SIG-M5 (cell line): ENCODE results near the gene GABRB1.
"Not testable (repeated sequence)": the region's sequence is repeated elsewhere in the genome, so short reads cannot be mapped to it uniquely, and the experiment has no call there.

Source experiments
- DNase-seq: peaks from one replicate; lab custom pipeline; 2025; lab: John Stamatoyannopoulos, UW

GABRB1 gene

DNA sequence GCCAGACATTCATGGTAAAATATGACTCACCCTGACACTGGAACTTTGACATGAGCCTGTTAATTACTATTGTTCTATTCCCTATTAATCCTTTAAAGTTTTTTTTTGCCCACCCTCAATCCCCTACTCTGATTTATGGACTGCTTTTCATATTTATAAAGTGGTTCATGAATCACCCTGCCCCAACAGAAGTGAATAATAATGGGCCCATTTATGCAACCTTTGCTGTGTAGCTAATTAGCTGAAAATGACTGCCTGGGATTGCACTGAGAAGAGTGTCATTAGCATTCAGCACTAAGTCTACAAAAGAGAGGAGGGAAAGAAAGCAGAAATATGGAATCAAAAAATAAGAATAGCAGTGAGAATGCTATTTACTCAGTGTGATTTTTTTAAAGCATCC, 277.8 kb downstream of the GABRB1 start:
- no peak for DNase-seq

DNA sequence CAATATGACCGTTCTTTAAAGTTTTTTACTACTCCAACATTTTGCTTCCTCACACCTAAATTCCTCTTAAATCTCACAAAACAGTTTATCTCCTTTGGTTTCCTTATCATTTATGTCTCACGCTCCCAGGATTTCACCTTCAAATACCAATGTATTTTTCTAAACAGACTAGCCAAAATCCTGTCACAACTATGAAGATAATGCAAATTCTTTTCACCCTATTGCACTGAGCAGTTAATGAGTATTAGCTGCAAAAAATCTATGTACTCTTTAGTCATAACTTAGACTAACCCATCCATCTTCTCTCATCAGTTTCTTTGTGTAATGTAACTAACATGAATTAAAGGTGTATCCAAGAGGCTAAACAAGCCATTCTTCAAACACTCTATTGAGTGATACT, 280.8 kb downstream of the GABRB1 start:
- no peak for DNase-seq

DNA sequence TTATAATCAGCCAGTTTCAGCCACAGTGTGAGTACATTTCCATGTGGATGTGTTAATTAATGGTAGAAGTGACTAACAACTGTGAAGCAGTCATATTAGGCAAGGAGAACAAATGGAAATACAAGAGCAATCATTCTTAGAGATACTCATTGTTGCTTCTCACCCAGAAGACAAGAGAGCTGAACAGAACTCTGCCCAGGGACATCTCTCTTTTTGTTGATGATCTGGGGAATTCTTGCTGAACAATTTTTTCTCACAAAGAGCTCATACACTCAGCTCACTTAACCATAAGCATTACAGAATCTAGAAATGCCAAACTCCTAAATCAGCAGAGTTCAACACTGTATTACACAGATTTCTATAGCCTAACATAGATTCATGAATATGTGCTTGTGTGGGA, 282.0 kb downstream of the GABRB1 start:
- no peak for DNase-seq

DNA sequence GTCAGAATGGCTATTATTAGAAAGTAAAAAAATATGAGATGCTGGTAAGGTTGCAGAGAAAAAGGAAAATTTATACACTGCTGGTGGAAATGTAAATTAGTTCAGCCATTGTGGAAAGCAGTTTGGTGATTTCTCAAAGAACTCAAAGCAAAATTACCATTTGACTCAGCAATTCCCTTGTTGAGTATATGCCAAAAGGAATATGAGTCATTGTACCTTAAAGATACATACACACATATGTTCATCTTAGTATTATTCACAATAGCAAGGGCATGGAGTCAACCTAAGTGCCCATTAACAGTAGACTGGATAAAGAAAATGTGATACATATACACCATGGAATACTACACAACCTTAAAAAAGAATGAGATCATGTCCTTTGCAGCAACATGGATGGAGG, 284.0 kb downstream of the GABRB1 start:
- DNase-seq: no peak

DNA sequence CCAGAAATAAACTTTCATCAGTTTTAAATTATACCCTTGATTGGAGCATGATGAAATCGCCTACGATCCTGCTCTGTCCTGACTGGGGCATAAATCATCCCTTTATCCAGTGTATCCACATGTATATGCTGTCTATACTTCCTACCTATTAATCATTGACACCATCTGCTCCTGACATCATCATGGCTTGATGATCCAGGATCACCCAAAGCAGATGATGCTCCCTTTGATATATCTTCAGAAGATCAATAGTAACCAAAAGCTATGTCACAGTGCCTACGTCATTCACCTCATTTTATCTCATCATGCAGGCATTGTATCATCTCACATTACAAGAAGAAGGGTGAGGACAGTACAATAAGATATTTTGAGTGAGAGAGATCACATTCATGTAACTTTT, 294.7 kb downstream of the GABRB1 start:
- DNase-seq: no peak

DNA sequence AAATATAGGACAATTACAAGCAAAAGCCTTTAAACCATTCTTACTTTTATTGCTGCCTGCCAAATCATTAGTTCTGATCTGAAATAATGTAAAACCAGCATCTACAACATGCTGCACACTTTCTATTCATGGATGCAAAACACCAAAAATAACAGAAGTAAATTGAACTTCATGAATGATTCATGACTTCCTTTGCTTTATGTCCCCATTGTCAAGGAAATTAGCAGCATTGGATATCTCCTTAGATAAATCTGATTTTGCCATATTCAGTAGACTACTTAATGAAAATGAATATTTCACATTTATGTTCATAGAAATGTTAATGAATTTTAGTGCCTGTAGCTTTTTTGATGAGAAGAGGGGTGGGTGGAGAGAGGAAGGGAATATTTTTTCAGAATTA, 299.5 kb downstream of the GABRB1 start:
- DNase-seq: no peak

DNA sequence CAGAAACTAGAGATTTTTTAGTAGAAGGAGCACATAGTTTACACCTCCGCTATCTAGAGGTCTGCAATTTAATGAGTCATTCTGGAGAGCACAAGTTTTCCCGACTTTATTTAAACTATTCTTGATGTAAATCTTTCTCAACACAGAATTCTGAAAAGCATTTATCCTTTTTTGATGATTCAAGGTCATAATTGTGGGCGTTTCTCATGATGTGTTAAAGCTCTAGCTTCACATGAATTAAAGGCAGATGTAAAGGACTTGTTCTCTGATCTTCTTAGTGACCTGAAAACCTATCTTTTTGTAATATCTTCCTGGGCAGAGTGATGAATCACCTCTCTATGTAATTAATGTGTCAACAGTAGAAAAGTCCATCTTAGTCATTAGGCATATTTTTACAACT, 303.3 kb downstream of the GABRB1 start:
- DNase-seq: no peak

DNA sequence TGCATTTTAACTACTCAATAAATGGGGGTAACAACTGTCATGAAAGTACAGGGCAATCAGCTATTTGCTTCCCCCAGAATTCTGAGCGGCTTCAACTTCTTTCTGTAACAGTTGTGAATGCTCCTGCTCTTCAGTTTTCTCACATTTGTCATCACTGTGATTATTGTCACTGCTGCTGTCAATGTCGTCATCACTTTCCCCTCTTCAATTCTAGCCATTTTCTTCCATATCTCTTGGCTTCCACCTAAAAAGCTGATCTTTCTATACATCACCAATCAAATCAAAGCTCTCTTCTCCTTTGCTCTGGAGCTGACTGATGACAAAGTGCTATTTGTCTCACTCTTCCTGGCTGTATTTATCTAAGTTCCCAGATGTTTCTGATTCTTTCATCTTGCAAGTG, 306.5 kb downstream of the GABRB1 start:
- no peak for DNase-seq

DNA sequence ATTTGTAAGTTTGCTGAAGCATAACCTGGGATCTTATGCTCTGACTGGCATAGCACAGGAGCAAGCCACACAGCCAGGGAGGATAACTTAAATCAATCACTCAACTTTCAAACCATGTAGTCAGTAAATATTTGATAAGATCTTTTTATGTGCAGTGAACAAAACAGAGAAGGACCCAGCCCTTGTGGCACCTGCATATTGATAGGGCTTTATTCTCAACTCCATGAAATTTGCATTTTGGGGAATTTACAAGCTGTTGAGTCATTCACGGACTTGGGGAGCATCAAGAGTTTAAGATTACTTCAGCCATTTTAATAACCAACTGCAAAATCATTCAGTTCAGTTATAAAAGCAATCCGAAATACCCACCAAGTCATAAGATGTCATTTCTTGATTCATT, 309.5 kb downstream of the GABRB1 start:
- no peak for DNase-seq

DNA sequence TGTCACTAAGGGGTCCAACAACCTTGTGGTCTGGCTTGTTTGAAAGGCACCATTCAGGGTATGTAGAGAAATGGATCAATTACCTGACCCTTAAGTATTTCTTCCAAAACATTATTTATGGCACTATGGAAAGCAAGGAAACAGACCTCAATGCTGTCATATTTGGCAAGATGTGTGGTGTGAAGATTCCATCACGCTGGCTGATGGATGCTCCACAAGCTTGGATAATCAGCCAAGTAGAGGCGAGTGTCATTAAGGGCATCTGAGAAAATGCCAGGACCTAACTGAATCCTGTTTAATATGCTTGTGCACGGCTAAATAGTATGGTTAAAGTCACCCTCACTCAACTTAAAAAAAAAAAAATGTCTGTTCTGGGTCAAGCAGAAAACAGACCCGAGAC, 311.4 kb downstream of the GABRB1 start:
- no peak for DNase-seq

DNA sequence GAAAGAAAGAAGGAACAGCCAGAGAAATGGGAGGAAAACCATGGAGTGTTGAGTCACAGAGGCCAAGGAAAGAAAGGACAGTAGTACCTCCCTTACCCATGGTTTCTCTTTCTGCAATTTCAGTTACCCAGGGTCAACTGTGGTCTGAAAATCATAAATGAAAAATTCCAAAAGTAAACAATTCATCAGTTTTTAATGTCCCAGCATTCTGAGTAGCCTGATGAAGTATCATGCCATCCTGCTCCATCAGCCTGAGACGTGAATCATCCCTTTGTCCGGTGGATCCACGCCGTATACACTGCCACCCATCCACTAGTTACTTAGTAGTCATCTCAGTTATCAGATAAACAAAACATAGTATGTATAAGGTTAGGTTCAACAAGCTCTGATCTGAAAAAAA, 318.0 kb downstream of the GABRB1 start:
- DNase-seq: no peak

DNA sequence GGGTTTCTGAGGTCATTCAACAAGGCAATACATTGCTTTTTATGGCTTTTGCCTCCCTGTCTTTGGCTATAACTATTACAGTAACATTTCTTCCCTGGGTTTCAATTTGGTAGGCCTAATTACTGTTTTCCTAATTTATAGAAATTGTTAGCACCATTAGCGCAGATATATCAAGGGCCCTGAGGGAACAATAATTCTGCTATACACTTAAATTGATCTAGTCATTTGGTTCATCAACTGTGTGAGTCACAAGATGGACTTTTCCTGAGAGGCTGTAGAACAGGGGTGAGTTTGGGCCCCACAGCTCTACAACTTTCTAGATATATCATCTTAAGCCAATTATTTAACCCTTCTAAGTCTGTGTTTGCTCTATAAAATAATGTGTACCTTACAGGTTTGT, 324.2 kb downstream of the GABRB1 start:
- no peak for DNase-seq

DNA sequence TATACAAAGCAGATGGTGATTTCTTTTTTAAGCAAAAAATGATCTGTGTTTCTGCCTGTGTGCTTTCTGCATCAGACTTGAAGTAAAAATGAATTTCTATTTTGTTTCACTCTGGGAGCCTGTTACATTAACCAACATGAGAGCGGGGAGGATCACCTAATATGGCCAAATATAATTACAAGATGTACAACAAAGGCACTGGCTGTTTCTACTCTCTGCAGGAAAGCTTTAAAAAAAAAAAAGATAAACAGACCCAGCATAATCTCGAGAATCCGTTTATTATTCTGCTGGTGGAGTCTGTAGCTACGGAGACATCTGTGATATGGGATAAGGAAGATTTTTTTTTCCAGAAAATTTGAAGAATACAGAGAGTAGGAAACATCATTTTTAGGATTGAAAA, 328.5 kb downstream of the GABRB1 start:
- DNase-seq: no peak

DNA sequence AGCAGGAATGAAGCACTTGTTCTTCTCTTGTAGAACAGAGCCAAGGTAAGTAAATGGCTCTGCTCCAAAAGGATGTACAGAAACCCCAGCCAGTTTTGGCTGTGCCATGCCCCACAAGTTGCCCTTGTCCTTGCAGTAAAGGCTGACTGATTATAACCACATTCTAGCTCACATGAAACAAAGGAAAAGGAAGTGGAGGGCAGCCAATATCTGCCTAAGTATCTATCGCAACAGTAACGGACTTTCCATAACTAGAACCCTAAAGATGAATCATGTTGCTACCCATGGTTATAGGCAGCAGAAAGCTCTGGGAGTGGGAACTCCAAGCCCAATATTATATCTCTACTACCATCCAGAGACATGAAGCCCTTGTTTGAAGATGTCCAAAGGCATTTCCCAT, 336.4 kb downstream of the GABRB1 start:
- no peak for DNase-seq

DNA sequence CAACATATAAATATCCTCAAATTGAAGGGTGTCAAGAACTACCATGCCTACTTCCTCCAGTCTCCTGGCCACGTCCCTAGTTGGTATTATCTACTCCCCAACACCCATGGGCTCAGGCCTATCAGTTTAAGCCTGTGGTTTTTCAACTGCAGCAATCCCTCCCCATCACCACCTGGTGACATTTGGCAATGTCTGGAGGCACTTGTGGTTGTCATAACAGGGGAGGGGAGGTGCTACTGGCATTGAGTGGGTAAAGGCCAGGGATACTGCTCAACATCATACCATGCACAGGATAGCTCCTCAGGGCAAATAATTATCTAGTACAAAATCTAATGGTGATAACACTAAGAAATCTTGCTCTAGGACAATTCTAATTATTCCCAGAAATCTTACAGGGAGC, 336.8 kb downstream of the GABRB1 start:
- DNase-seq: no peak

DNA sequence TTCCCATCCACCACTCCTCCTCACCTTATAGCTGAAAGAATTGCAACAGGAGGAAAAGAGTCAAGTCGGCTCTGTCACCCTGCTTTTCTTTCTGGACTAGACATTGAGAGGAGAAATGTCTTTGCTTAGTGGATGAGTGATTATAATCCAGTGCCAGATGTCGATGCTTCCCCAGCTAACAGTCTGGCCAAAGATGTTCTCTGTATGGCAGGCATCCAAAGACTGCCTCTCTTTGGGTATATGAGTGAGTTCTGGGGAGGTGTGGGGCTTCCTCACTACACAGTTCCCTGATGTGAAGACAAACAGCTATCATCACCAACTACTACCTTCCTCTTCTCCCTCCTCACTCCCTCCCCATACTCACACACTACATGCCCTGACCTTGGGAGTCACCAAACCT, 341.2 kb downstream of the GABRB1 start:
- no peak for DNase-seq

DNA sequence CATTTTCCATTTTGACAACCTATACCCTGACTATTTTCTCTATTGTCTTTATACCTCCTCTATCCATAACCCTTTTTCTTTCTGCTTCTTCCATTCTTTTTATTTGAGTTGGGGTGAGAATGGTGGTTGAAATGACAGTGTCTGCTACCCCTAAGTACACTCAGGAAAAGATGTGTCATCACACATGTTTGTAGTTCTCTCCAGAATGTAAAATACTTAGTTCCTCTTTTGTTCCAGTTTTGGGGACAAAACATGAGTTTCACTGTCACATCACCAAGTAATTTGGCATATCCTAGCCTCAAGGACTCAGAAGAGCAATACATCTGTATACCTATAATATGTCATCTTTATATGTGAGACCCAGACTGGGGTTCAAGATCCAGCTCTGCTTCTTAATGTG, 341.8 kb downstream of the GABRB1 start:
- peak; percentile 60 for DNase-seq

DNA sequence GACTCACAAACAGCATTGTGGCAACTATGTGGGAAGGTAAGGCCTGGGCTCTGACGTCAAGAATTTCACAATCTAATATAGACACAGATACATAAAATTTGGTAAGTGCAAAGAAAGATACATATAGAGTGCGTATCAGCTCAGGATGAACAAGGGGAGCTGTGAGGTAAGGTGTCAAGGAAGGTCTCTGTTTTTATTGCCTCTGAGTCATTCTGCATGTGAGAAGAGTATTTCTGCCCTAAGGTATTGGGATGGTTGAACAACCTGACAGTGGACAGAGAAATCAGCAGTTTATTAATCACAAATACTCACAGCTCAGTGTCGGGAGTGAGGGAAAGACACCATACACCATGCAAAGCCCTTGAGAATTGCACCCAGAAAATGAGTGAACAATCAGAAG, 342.3 kb downstream of the GABRB1 start:
- DNase-seq: no peak

DNA sequence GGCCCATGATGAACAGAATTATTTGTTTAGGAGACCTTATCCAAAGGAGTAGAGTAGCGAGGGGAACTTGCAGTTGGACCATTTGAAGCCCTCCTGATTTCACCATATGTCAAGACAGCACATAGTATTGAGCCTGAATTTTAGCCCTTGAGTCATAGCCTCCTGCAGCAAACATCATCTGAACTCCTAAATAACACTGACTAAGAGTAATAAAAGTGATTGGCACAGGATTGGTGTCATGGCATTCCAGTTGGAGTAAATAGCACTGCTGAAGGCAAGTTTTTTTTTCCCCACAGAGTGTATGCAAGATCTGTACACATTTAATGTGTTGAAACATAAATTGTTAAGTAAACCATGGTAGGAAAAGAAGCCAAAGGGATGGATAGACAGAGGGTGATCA, 343.1 kb downstream of the GABRB1 start:
- DNase-seq: no peak

DNA sequence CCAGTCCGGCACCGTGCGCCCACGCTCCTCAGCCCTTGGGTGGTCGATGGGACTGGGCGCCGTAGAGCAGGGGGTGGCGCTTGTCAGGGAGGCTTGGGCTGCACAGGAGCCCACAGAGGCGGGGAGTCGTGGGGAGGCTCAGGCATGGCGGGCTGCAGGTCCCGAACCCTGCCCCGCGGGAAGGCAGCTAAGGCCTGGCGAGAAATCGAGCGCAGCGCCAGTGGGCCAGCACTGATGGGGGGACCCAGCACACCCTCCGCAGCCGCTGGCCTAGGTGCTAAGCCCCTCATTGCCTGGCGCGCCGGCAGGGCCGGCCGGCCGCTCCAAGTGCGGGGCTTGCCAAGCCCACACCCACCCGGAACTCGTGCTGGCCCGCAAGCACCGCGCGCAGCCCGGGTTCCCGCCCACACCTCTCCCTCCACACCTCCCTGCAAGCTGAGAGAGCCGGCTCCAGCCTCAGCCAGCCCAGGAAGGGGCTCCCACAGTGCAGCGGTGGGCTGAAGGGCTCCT, 346.7 kb downstream of the GABRB1 start:
- not testable (repeated sequence) for DNase-seq

DNA sequence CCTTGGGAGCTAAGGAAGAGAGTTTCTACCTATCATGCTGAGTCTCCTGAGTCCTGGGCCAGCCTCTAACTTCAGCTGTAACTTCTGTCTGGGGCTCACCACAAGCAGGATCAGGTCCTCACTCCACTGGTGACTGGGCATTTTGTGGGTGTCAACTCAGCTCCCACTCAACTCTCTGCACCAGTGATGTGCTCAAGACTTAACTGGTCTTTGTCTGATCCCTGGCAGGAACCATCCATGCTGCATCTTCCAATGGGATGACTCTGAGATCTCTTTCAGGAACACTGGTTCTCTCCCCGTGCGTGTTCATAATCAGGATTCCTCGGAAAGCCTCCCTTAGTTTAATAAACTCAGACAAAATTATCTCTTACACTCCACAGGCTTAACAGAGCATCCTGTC, 349.8 kb downstream of the GABRB1 start:
- no peak for DNase-seq

DNA sequence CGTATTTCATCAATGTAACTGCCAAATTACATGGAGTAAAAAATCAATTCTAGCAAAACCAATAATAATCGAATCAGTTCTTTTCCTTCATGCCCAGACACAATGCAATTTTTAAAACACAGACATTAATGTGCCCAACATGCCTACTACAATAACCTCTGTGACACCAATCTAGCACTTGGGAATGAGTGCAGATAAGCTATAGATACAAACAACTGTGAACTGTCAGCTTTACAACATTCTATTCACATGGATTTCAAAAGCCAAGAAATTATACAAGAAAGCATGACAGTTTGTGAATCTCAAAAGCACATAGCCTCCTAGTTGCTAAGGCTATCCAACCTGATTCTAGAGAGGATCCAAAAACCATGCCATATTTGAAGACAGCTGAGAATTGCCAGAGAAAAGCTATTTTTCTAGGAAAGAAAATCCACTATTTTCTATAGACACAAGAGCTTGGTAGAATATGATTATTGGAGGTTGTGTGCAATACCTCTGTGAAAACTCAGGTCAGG, 351.5 kb downstream of the GABRB1 start:
- DNase-seq: no peak

DNA sequence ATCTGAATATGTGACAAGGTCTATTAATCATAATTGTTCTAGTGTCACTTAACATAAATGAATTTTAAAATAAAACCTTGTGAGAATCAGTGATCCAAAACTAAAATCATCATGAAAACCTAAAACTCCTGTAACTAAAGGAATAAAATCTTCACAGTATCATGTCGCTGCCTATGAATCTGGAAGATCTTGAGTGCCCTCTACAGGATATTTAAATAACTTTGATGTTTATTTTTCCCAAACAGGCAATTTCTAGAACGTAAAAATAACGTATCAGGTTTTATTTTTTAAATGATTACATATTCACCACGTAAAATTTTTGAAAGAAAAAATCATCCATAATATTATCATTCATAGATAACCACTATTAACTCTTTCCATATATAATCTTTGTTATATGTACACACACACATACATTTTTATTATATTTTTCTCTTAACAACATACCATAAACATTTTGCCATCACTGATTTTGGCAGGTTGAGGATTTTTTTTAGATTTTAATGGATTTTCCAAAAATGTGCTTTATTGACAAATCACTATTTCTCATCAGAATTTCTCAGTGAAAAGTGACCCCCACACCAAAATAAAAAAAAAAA, 352.6 kb downstream of the GABRB1 start:
- DNase-seq: no peak

DNA sequence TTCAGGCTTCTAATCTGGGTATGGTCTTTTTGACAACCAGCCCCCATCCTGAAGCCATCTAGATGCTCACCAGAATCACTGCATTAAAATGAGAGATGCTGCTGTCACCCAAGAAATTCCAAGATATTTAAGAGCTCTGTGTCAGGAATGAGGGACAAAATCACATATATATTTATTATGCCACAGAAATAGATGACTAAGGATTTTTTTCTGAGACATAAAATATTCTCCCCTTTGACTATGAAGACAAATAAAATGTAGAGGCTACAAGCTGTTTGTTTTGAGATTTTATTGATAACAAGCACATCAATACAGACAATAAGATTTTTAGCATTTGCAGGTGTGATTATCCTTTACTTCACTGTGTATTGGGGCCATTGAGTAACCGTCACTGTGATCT, 354.8 kb downstream of the GABRB1 start:
- DNase-seq: no peak
